Cerebellar nuclear complex (tissue), 1 donor: ENCODE results near the gene ZNF724.
"Not testable (repeated sequence)": the region's sequence is repeated elsewhere in the genome, so short reads cannot be mapped to it uniquely, and the experiment has no call there.

ENCODE experiments used
- DNase-seq, 2 experiments: peaks; one replicate each; lab custom pipeline; 2025; lab: John Stamatoyannopoulos, UW

Gene ZNF724

DNA sequence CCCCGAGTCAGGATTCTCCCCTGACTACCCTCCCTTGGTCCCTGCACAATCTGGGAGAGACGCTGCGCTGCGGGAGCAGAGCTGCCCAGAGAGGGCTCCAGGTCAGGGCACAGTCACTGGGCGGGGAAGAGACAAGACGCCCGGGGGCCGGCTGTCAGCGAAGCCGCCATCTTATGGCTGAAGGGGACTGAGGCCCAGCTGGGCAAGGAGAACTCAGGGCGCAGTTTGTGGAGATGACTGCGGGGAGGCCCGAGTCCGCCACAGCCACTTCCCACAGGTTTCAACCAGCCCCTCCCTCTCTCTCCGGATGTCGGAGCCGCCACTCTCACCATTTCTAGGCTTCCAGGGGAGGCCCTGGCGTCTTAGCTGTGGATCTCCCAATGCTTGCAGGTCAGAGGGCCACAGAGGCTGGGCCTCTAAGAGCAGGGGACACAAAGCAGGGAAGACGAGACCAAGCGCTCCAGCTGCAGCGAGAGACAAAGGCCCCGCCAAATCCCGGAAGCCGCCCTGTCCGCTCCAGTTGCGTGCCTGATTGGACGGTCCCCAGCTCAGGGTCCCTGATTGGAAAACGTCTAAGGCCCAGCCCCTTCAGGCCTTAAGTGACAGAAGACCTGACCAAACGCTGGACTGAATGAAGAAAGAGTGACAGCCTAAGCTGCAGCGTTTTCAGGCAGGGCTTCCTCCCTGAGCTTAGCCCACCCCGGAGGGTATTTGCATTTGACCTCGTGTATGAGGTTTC, at the start of gene ZNF724:
ZNF724 (minus strand) TSS at position 484 of the 739 bp plus-strand sequence; CDS start at position 332, 152 bp downstream.
- DNase-seq = peak; percentile 82 to 89

DNA sequence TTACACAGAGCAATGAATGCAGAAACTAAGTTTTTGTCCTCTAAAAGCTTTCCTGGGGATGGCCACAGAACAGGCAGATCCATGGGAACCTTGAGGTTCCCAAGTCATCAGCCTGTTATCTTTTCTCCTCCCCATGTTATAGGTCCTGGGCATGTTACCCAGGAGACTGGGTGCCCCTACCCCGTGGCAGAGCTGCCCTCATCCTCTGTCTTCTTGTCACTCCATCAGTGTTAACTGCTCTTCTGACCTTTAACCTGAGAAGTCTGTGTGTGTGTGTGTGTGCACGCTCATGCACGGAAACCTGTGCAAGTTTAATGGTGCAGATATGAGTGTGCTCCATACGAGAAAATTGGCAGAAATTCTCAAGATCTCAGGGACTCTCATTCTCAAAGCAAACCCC, 43.9 kb upstream of the ZNF724 start:
- DNase-seq = no peak

DNA sequence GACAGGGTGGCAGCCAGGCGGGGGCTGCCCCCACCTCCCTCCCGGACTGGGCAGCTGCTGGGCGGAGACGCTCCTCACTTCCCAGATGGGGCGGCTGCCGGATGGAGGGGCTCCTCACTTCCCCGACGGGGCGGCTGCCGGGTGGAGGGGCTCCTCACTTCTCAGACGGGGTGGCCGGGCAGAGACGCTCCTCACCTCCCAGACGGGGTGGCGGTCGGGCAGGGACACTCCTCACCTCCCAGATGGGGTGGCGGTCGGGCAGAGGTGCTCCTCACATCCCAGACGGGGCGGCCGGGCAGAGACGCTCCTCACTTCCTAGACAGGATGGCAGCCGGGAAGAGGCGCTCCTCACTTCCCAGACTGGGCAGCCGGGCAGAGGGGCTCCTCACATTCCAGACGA, 39.8 kb upstream of the ZNF724 start:
- DNase-seq = not testable (repeated sequence)

DNA sequence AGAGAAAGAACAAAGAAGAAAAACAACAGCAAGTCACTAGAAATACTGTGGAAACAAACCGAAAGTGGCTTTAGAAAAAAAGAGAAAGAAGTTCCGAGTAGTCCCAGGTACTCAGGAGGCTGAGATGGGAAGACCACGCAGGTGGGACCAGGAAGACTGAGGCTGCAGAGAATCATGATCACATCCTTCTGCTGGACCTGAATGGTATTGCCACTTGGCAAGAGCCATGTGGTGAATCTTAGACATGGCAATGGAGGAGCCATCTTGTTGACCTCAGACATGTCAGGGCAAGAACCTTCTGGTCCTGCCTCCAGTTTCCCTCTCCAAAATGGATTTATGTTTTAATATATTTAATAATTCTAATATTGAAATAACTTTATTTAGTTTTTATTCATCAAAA, 37.4 kb upstream of the ZNF724 start:
- no peak for DNase-seq

DNA sequence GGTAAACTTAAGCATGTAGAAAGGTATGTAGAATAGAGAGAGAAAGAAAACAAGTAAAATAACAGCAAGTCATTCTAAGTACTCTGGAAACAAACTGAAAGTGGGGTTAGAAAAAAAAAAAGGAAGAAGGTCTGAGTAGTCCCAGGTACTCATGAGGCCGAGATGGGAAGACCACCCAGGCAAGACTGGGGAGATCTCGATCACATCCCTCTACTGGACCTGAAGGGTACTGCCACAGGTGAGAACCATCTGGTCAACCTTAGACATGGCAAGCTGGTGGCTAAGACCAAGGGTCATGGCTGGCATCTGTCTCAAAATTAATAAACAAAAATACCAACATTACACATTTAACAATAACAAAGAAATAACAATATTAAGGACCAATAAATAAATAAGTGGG, 36.3 kb upstream of the ZNF724 start:
- no peak for DNase-seq

DNA sequence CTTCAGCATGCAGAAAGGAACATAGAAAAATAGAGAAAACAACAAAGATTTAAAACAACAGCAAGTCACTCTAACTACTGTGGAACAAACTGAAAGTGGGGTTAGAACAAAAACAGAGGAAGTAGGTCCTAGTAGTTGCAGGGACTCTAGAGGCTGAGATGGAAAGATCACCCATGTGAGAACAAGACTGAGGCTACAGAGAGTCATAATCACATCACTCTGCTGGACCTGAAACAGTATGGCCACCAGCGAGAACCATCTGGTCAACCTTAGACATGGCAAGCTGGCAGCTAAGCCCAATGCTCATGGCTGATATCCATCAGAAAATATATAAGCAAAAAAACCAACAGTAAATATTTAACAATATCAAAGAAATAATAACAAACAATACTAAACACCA, 35.8 kb upstream of the ZNF724 start:
- DNase-seq = no peak

DNA sequence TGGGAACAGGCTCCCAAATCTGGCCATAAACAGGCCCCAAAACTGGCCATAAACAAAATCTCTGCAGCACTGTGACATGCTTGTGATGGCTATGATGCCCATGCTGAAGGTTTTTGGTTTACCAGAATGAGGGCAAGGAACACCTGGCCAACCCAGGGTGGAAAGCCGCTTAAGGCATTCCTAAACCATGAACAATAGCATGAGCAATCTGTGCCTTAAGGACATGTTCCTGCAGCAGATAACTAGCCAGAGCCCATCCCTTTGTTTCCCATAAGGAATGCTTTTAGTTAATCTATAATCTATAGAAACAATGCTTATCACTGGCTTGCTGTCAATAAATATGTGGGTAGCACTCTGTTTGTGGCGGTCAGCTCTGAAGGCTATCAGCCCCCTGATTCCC, 35.1 kb upstream of the ZNF724 start:
- not testable (repeated sequence) for DNase-seq

DNA sequence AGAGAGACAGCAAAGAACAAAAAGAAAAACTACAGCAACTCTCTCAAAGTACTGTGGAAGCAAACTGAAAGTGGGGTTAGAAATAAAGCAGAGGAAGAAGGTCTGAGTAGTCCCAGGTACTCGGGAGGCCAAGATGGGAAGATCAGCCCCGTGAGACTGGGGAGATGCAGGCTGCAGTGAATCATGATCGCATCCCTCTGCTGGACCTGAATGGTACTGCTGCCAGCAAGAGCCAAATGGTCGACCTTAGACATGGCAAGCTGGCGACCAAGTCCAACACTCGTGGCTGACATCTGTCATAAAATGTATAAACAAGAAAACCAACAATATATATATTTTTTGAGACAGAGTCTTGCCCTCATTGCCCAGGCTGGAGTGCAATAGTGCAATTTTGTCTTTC, 33.7 kb upstream of the ZNF724 start:
- DNase-seq = no peak

DNA sequence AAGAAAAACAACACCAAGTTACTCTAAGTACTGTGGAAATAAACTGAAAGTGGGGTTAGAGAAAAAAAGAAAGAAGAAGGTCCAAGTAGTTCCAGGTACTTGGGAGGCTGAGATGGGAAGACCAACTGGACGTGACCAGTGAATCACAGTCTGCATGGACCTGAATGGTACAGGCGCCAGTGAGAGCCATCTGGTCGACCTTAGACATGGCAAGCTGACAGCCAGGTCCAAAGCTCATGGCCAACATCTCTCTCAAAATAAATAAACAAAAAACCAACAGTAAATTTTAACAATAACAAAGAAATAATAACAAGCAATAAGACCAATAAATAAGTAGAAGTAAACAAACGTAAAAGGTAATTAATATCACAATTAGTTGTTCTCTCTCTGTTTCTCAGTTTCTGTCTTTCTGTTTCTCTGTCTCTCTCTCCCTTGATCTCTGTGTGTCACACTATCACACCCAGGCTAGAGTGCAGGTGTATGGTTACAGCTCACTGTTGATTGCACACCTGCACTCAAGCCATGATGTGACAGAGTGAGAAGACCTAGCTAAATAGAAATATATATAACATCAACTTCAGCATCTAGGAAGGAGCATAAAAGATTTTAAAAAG, 31.6 kb upstream of the ZNF724 start:
- DNase-seq = no peak

DNA sequence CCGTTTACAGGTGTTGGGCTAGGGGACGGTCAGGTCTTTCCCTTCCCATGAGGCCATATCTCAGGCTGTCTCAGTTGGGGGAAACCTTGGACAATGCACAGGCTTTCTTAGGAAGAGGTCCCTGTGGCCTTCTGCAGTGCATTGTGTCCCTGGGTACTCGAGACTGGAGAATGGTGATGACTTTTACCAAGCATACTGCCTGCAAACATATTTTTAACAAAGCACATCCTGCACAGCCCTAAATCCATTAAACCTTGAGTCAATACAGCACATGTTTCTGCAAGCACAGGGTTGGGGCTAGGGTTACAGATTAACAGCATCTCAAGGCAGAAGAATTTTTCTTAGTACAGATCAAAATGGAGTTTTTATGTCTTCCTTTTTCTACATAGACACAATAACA, 27.9 kb upstream of the ZNF724 start:
- DNase-seq = not testable (repeated sequence)

DNA sequence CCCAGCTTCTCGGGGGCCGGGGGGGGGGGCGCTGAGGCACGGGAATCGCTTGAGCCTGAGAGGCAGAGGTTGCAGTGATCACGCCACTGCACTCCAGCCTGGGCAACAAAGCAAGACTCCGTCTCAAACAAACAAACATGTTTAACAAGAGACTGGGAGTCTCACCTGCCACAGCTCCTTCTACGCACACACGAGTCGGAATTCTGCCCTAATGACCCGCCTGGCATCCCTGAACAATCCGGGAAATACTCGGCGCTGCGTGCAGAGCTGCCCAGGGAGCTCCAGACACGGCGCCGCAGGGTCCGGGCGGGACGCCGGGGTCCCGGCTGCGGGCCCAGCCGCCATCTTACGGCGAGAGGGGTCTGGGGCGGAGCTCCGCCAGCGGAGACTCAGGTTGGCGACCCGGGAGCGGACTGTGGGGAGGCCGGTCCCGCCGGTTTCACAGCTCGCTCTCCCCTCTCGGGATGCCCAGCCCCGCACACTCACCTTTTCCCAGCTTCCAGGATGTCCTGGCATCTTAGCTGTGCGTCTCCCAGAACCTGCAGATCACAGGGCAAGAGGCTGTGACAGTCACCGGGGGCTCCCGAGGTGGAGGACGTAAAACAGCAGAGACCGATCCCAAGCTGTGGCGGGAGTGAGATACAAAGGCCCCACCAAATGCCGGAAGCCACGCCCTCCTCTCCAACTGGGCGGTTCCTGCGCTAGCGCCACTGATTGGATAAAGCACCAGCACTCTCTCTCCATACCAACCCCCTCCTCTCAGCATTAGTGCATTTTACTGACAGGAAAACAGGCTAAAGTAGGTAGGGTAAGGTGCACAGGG, 23.6 kb upstream of the ZNF724 start:
- DNase-seq = peak; percentile 79 to 96

DNA sequence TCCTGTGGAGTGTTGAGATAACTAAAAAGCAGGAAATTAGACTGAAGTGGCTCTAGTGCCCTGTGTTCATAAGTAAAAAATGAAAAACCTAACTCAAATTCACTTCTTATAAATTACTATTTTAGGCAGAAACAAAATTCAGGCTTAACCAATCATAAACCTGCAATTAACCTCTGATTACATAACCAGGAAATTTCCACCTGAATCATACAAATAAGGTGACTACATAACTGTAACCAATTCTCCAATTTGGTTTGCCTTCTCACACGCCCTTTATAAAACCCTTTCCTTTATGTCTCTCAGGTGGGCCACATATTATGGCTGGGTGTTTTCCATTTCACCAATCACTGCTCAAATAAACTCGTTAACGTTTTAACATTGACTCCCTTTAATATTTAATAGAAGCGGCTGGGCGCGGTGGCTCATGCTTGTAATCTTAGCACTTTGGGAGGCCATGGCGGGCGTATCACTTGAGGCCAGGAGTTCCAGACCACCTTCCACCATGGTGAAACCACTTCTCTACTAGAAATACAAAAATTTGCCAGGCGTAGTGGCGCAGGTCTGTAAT, 22.9 kb upstream of the ZNF724 start:
- peak in 1 of 2 experiments; percentile 6 for DNase-seq

DNA sequence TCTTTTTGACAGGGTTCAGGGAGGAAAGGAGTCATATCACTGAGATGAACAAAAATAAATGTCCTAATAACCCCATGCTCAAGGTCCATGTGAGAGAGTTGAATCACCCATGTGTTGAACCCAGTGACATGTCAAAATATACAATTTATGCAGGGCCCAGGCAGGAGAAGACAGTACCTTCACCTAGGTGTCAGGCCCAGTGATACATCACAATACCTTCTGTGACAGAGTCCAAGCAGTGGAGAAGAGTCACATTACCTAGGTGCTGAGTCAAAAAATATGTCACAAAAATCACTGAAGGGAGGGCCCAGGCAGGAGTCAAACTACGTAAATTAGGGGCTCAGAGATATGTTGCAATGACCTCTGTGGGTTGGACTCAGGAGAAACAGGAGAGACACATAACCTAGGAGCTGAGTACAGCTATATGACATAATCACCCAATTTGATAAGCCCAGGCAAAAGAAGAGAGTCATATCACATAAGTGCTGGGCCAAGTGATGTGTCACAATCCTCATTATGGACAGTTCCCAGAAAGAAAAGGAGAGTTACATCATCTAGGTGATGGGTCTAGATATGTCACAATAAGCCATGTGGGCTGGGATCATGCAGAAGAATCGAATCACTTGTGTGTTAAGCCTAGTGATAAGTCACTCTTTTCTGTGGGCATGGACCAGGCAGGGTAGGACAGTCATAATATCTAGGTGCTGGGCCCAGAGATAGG, 13.8 kb upstream of the ZNF724 start:
- no peak for DNase-seq

DNA sequence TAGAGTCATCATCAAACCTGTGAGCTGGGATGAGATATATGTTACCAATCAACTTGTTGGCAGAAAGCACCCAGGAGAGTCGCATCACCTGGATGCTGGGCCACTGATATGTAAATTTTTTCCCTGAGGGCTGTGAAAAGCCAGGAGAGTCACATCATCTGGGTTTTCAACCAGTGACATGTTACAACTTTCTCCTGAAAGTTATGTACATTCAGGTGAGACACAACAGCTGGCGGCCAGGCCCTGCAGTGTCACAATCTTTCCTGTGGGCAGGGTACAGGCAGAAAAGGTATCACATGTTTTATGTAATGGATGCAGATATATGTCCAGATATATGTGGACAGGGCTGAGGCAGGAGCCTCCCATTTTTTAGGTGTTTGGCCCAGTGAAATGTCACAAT, 13.2 kb upstream of the ZNF724 start:
- DNase-seq = no peak

DNA sequence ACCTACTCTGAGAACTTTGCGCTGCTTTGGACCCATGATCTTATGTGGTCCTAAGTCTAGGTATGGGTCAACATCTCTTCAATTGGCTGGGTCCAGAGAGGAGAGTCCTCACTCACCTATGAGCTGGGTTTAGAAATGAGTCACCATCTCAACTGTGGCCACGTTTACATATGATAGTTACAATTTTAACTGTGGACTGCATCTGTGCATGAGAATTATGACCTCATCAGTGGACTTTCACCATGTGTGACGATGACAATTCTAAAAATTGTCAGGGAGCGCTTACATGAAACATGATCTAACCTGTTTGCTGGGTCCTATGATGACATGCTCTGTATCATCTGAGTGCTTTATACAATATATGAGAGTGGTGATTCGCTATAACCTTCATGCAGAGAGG, 12.7 kb upstream of the ZNF724 start:
- DNase-seq = no peak

DNA sequence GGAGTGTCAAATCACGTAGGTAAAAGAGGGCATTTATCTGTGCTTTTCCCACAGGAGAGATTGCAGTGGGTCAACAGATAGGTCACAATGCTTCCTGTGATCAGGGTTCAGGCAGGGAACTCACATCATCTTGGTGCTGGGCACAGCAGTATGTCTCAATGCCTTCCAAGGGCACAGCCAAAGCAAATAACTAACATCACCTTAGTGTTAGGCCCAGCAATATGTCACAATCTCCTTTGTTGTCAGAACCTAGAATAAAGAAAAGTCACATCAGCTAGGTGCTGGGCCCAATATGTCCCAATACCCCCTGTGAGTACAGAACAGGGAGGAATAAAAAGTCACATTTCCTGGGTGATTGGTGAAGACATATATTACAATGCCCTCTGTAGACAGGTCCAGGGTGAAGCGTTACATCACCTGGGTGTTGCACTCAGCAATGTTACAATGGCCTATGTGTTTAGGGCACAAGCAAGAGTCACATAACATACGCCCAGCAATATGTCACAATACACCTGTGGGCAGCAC, 11.4 kb upstream of the ZNF724 start:
- DNase-seq = no peak

DNA sequence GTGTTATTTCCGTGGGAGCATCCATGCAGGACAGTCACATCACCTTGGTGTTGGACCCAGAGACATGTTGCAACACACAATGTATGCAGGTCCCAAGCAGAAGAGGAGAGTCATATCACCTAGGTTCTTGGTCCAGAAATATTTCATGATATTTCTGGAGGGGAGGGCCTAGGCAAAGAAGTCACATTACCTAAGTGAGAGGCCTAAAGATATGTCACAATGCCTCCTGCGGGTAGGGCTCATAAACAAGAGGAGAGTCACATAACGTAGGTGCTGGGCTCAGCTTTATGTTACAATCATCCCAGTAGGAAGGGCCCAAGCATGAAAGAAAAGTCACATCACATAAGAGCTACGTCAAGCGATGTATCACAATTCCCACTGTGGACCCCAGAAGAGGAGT, 10.8 kb upstream of the ZNF724 start:
- no peak for DNase-seq

DNA sequence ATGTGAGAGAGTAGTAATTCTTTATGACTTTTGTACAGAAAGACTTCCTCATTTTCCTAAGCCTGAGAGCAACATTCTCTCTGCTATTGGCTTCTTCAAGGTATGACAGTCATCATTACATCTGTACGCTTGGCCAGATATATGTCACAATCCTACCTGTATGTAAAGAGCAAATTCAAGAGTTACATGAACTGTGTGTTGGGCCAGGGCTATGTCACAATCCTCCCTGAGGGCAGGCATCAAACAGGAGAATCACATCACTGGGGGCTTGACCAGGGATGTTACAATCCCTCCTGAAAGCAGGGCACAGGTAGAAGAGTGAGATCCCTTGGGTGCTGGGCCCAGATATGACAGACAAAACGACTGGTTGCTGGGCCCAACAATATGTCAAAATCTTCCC, 9.8 kb upstream of the ZNF724 start:
- DNase-seq = no peak

DNA sequence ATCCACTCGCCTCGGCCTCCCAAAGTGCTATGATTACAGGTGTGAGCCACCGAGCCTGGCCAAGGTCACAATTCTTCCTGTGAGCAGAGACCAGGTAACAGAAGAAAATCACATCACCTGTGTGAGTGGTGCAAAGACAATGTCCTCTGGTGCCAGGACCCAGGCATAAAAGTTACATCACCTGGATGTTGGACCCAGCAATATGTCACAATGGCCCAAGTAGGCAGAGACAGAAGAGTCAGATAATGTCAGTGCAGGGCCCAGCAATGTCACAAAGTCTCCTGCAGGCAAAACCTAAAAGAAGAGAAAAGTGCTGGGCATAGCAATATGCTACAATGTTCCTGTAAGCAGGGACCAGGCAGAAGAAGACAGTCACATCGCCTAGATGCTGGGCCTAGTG, 5.5 kb upstream of the ZNF724 start:
- DNase-seq = no peak

DNA sequence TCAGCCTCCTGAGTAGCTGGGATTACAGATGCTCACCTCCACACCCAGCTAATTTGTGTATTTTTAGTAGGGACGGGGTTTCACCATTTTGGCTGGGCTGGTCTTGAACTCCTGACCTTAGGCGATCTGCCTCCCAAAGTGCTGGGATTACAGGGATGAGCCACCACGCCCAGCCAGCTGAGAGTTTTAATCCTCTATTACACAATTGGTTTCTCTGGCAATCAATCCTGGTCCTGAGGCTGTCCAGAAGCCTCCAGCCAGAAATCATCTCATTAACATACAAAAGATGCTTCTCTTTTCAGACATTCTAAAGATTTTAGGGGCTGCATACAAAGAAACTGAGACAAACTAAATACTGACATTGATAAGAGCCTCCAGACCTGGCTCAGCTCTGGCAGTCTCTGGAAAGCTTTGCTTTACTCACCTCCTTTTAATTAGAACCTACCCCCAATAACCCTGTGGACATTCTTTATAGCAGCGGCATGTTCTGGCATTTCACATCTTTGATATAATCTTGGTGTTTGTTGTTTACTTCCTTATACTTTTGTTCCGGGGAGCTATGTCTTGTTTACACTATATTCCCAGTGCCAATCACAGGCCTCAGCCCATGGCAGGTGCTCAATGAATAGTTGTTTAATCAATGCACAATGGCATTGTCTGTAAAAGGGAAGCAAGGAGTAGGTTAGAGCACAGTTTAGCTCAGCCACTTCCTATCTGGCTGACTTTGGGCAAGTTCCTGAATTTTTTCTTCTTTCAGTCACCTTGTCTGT, 4.1 kb upstream of the ZNF724 start:
- DNase-seq = no peak

DNA sequence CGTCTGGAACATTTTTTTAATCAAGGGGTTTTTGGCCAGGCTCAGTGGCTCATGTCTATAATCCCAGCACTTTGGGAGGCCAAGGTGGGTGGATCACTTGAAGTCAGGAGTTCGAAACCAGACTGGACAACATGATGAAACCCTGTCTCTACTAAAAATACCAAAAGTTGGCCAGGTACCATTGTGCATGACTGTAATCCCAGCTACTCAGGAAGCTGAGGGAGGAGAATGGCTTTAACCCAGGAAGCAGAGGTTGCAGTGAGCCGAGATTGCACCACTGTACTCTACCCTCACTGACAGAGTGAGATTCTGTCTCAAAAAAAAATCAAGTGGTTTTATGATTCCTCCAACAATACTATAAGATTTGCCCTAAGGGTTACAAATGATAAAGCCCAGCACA, 3.1 kb upstream of the ZNF724 start:
- DNase-seq = not testable (repeated sequence)
